Right forelimb (tissue), 1 donor: ENCODE data around the gene FBXL7.

Experiments
- DNase-seq: peaks from one replicate; pipeline ENCODE4 v3.0.0-alpha.2; 2018

Gene FBXL7

GRCh38 chr5:15682122-15682521, 182.1 kb downstream of the FBXL7 start:
- DNase-seq: no peak

- no peak for DNase-seq
These were observed 182.6 kb downstream of the FBXL7 start for GRCh38 chr5:15682566-15682965.

GRCh38 chr5:15683332-15683731, 183.4 kb downstream of the FBXL7 start:
- DNase-seq: no peak

GRCh38 chr5:15687401-15687800, 187.4 kb downstream of the FBXL7 start:
- DNase-seq: no peak

GRCh38 chr5:15689836-15690235, 189.9 kb downstream of the FBXL7 start:
- DNase-seq: no peak

GRCh38 chr5:15690611-15691010, 190.6 kb downstream of the FBXL7 start:
- no peak for DNase-seq

- DNase-seq: no peak
These were observed 191.5 kb downstream of the FBXL7 start for GRCh38 chr5:15691521-15691920.

GRCh38 chr5:15692706-15693381, 192.9 kb downstream of the FBXL7 start:
- DNase-seq: no peak

- DNase-seq: no peak
These were observed 193.4 kb downstream of the FBXL7 start for GRCh38 chr5:15693382-15693728.

- no peak for DNase-seq
These were observed 194.0 kb downstream of the FBXL7 start for GRCh38 chr5:15693933-15694332.

- DNase-seq: no peak
These were observed 194.8 kb downstream of the FBXL7 start for GRCh38 chr5:15694696-15695214.

GRCh38 chr5:15695215-15695731, 195.3 kb downstream of the FBXL7 start:
- no peak for DNase-seq

GRCh38 chr5:15700373-15700772, 200.4 kb downstream of the FBXL7 start:
- no peak for DNase-seq

- no peak for DNase-seq
These were observed 202.1 kb downstream of the FBXL7 start for GRCh38 chr5:15702102-15702501.

- DNase-seq: no peak
These were observed 203.9 kb downstream of the FBXL7 start for GRCh38 chr5:15703901-15704300.

GRCh38 chr5:15704397-15704947, 204.5 kb downstream of the FBXL7 start:
- DNase-seq: no peak

GRCh38 chr5:15707631-15708030, 207.7 kb downstream of the FBXL7 start:
- no peak for DNase-seq

GRCh38 chr5:15711892-15712291, 211.9 kb downstream of the FBXL7 start:
- DNase-seq: no peak

GRCh38 chr5:15715535-15715934, 215.6 kb downstream of the FBXL7 start:
- no peak for DNase-seq

- DNase-seq: no peak
These were observed 216.0 kb downstream of the FBXL7 start for GRCh38 chr5:15715967-15716366.

- DNase-seq: no peak
These were observed 217.0 kb downstream of the FBXL7 start for GRCh38 chr5:15717001-15717400.

- no peak for DNase-seq
These were observed 218.6 kb downstream of the FBXL7 start for GRCh38 chr5:15718421-15719179.

GRCh38 chr5:15719784-15720183, 219.8 kb downstream of the FBXL7 start:
- DNase-seq: no peak

GRCh38 chr5:15720515-15720914, 220.5 kb downstream of the FBXL7 start:
- no peak for DNase-seq
